PFSK-1 (cell line): ENCODE results near the gene PRKAR2A.

ENCODE experiments used
- FOXP2 ChIP-seq: optimal IDR thresholded peaks from 2 replicates; pipeline ENCODE3; 2011; ENCODE audit warnings: borderline replicate concordance, control low read depth, inconsistent platforms; ENCODE audit not compliant: insufficient read depth; ENCODE audit errors: extremely low read length, extremely low read depth
- POLR2AphosphoS5 ChIP-seq: IDR thresholded peaks from 2 replicates; pipeline ENCODE4 v1.6.1; 2012; ENCODE audit warnings: low read depth, mild to moderate bottlenecking, control low read depth, low read length, moderate library complexity
- REST ChIP-seq, 2 experiments: IDR thresholded peaks; 2 replicates each; pipeline versions ENCODE4 v1.6.1 to v1.8.0; 2011 to 2012; ENCODE audit warnings: low read depth in 2 of 2, low read length in 2 of 2, control low read depth in 1 of 2, inconsistent platforms in 1 of 2, mild to moderate bottlenecking in 1 of 2, moderate library complexity in 1 of 2; ENCODE audit not compliant: insufficient read depth in 1 of 2
- SIN3A ChIP-seq: IDR thresholded peaks from 2 replicates; pipeline ENCODE4 v1.6.1; 2012; ENCODE audit warnings: mild to moderate bottlenecking, low read length, moderate library complexity, borderline replicate concordance; ENCODE audit not compliant: insufficient read depth
- TAF1 ChIP-seq: IDR thresholded peaks from 2 replicates; pipeline ENCODE4 v1.6.1; 2012; ENCODE audit warnings: low read length, control low read depth, borderline replicate concordance; ENCODE audit not compliant: insufficient read depth

Gene PRKAR2A

GRCh38 chr3:48707157-48707556 is 140.5 kb downstream of the PRKAR2A start:
- TF ChIP-seq REST (IDR thresholded peaks at IDR 0.05; ENCODE audit: insufficient read depth in 1 of 2, low read depth in 2 of 2, low read length in 2 of 2) (no peak), TAF1 (no peak), SIN3A (no peak)

- TF ChIP-seq POLR2AphosphoS5 (no peak), REST (IDR thresholded peaks at IDR 0.05; ENCODE audit: insufficient read depth in 1 of 2, low read depth in 2 of 2, low read length in 2 of 2) (no peak), FOXP2 (no peak), SIN3A (no peak), TAF1 (no peak)
Observed at GRCh38 chr3:48702320-48702920, 145.3 kb downstream of the PRKAR2A start.

GRCh38 chr3:48700731-48701405 is 146.8 kb downstream of the PRKAR2A start:
- TF ChIP-seq FOXP2 (no peak), SIN3A (no peak), TAF1 (no peak), POLR2AphosphoS5 (no peak), REST (IDR thresholded peaks at IDR 0.05; ENCODE audit: insufficient read depth in 1 of 2, low read depth in 2 of 2, low read length in 2 of 2) (no peak)

GRCh38 chr3:48698891-48699290 is 148.8 kb downstream of the PRKAR2A start:
- no peak for TF ChIP-seq TAF1

- no peak for TF ChIP-seq POLR2AphosphoS5
- no peak for TF ChIP-seq REST (IDR thresholded peaks at IDR 0.05; ENCODE audit: insufficient read depth in 1 of 2, low read depth in 2 of 2, low read length in 2 of 2)
- TF ChIP-seq SIN3A = no peak
- TF ChIP-seq TAF1 = no peak
- no peak for TF ChIP-seq FOXP2
Observed at GRCh38 chr3:48697952-48698351, 149.7 kb downstream of the PRKAR2A start.
